ENCODE measurements around the gene IPO4. TPM values are rescaled to one million over a fixed set of nuclear protein-coding genes. Genes with fewer than 3 reads are reported as not detected.

The IPO4 gene, protein sequence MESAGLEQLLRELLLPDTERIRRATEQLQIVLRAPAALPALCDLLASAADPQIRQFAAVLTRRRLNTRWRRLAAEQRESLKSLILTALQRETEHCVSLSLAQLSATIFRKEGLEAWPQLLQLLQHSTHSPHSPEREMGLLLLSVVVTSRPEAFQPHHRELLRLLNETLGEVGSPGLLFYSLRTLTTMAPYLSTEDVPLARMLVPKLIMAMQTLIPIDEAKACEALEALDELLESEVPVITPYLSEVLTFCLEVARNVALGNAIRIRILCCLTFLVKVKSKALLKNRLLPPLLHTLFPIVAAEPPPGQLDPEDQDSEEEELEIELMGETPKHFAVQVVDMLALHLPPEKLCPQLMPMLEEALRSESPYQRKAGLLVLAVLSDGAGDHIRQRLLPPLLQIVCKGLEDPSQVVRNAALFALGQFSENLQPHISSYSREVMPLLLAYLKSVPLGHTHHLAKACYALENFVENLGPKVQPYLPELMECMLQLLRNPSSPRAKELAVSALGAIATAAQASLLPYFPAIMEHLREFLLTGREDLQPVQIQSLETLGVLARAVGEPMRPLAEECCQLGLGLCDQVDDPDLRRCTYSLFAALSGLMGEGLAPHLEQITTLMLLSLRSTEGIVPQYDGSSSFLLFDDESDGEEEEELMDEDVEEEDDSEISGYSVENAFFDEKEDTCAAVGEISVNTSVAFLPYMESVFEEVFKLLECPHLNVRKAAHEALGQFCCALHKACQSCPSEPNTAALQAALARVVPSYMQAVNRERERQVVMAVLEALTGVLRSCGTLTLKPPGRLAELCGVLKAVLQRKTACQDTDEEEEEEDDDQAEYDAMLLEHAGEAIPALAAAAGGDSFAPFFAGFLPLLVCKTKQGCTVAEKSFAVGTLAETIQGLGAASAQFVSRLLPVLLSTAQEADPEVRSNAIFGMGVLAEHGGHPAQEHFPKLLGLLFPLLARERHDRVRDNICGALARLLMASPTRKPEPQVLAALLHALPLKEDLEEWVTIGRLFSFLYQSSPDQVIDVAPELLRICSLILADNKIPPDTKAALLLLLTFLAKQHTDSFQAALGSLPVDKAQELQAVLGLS
- total RNA-seq (2016; rRNA removed; fragmentation: Illumina TruSeq; extraction: Trizol) (149 and 179 TPM in 2 replicates), polyA plus RNA-seq (2011; rRNA removed) (37.4 and 39.0 TPM in 2 replicates), polyA minus RNA-seq (2011; rRNA and poly(A)+ RNA removed; ENCODE audit: low replicate concordance) (52.8 and 135 TPM in 2 replicates), Bru-seq, nascent RNA (percentile 89 among the genes with signal in this experiment), BruChase-seq, experiment 1, labeled RNA remaining after a 6-hour chase (percentile 94 among the genes with signal in this experiment), BruChase-seq, experiment 2, labeled RNA remaining after a 2-hour chase (percentile 93 among the genes with signal in this experiment)
- 58.9 and 61.8 TPM in 2 replicates for total RNA-seq (2016; cell fraction: cytosol; rRNA removed; fragmentation: Illumina TruSeq; extraction: Trizol; ENCODE audit: low read depth)
- 119 and 190 TPM in 2 replicates for total RNA-seq (2016; cell fraction: insoluble cytoplasmic fraction; rRNA removed; fragmentation: Illumina TruSeq; extraction: Trizol)
- total RNA-seq (2016; cell fraction: membrane; rRNA removed; fragmentation: Illumina TruSeq; extraction: Trizol), result 54.8 and 63.8 TPM in 2 replicates
- total RNA-seq (2016; cell fraction: nucleus; rRNA removed; fragmentation: Illumina TruSeq; extraction: Trizol), result 147 and 162 TPM in 2 replicates
- 22.1 and 40.0 TPM in 2 replicates for polyA plus RNA-seq (2011; cell fraction: cytosol; rRNA removed)
- 186 and 239 TPM in 2 replicates for polyA plus RNA-seq (2011; cell fraction: nucleus; rRNA removed)
- 42.9 and 46.8 TPM in 2 replicates for polyA plus RNA-seq (2012)
- polyA plus RNA-seq (2016; cell fraction: cytosol; fragmentation: Illumina TruSeq; extraction: Trizol; ENCODE audit: low read depth), result 17.6 and 17.8 TPM in 2 replicates
- 88.5 and 118 TPM in 2 replicates for polyA plus RNA-seq (2016; cell fraction: insoluble cytoplasmic fraction; fragmentation: Illumina TruSeq; extraction: Trizol; ENCODE audit: low read depth)
- polyA plus RNA-seq (2016; cell fraction: membrane; fragmentation: Illumina TruSeq; extraction: Trizol; ENCODE audit: low read depth), result 32.2 and 38.2 TPM in 2 replicates
- 185 and 227 TPM in 2 replicates for polyA plus RNA-seq (2016; cell fraction: nucleus; fragmentation: Illumina TruSeq; extraction: Trizol; ENCODE audit: insufficient read depth, low read depth)
- 34.0 and 43.7 TPM in 2 replicates for polyA minus RNA-seq (2011; cell fraction: cytosol; rRNA and poly(A)+ RNA removed)
- 176 and 190 TPM in 2 replicates for polyA minus RNA-seq (2011; cell fraction: nucleus; rRNA and poly(A)+ RNA removed)
- long read RNA-seq, experiment 1, transcript IPO4-201 (30 exons, 3,646 nt), result major isoform, 33 of 42 reads
- long read RNA-seq, experiment 1, partial matches to known transcripts, result 5 of 42 reads
- long read RNA-seq, experiment 1, other reads (novel, unspliced or antisense), result 4 of 42 reads
- long read RNA-seq, experiment 2, transcript IPO4-201 (30 exons, 3,646 nt), result major isoform, 105 of 233 reads
- long read RNA-seq, experiment 2, partial matches to known transcripts, result 47 of 233 reads
- long read RNA-seq, experiment 2, other reads (novel, unspliced or antisense), result 80 of 233 reads

DNA sequence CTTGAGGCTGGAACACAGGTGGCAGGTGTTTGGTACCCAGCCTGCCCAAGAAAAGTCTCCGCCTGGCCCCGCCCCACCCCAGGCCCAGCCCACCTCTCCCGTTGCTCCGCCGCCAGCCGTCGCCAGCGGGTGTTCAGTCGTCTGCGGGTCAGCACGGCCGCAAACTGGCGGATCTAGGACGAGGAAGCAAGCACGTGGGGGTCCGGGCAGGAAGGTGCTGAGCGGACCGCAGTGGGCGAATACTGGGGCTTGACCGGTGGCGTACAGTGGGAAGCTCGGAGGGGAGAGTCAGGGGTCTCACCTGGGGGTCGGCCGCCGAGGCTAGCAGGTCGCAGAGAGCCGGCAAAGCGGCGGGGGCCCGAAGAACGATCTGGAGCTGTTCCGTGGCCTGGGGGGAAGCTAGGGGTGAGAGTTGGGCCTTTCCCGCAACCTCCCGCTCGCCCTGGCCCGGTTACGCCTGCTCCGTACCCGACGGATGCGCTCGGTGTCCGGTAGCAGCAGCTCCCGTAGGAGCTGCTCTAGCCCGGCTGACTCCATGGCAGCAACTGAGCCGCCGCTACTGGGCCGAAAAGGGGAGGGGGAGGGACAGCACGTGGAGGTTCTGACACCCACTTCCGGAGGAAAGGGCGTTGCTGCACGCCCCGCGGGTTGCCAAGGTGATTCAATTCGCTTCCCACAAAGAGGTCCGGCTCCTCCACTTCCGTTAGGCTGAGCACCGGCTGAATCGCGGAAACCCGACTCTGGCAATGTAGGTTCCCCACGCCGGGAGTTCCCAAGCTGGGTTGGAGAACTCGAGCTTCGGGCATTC lies at the start of gene IPO4:
IPO4 (minus strand) TSS at position 566 of the 808 bp plus-strand sequence; CDS start at position 537, 29 bp downstream.
- DNase-seq (ENCODE audit: low spot score) (peak; percentile 100), FAIRE-seq (peak; percentile 97), ATAC-seq (peak; percentile 88)
- Histone ChIP-seq H3K27ac (ENCODE audit: extremely low read length, insufficient read depth, low read length) (peak within 1 kb of the TSS; percentile 64), H3K36me3 (replicated peaks in 1 of 2; ENCODE audit: control insufficient read depth in 1 of 2, insufficient read depth in 2 of 2, low read length in 2 of 2) (peaks cover 60 to 70% of the 10 kb centered on the region in 2 experiments), H3K79me2 (ENCODE audit: insufficient read depth, low read length) (peaks cover 24% of the 10 kb centered on the region), H3K4me1 (ENCODE audit: insufficient read depth, low read length) (peaks cover 42% of the 10 kb centered on the region), H3K9ac (ENCODE audit: insufficient read depth, low read depth, low read length) (peak within 1 kb of the TSS; percentile 84), H3K4me2 (ENCODE audit: low read depth, low read length) (peak within 1 kb of the TSS; percentile 96), H4K20me1 (ENCODE audit: insufficient read depth, low read length) (no peaks in the 10 kb centered on the region), H3K4me3 (replicated peaks in 1 of 3; ENCODE audit: insufficient read depth in 1 of 3, low read depth in 2 of 3, low read length in 3 of 3) (peak within 1 kb of the TSS; percentile 70 to 92 (median 77)), H3K9me3 (ENCODE audit: low read length) (no peaks in the 10 kb centered on the region), H2AFZ (ENCODE audit: low read length) (no peak within 1 kb of the TSS), H3K27me3 (ENCODE audit: control insufficient read depth in 1 of 2, insufficient read depth in 2 of 2, low read length in 2 of 2) (no peaks in the 10 kb centered on the region)
- TSS peak; percentile 76 for BruUV-seq (replicated peaks)
- intact Hi-C loops (cut with micrococcal nuclease; ENCODE audit: unreplicated experiment), result loop anchor here (1.0 to 2.0 kb wide), 5 partner anchors 27 to 74 kb away; partner anchors contain the start of genes DCAF11, GMPR2, IRF9 and NEDD8
- POLR2A ChIA-PET, result interaction anchor here (0.6 to 6.4 kb wide), 40 partner anchors 10 to 1094 kb away, joined by 3 to 65 read pairs (median 6); partner anchors contain the start of genes ACIN1, C14orf119, CARMIL3 and CHMP4A
- in situ Hi-C loops (cut with HindIII; ENCODE audit: extremely low pct_ligation_motif_present, low pct_unique_long_range_greater_than_20kb), result no loop called here
- 1% methylated on average over 65 of the region's 65 CpGs for WGBS (ENCODE audit: low lambda C conversion rate)
- CTCF ChIA-PET (ENCODE audit: low intra/inter-chr PET ratio, low total read pairs), result no interaction called here
- TF ChIP-seq RFX3 (CRISPR knock-in tag; IDR thresholded peaks at IDR 0.05) (peak; percentile 99), HOXA9 (CRISPR knock-in tag; IDR thresholded peaks at IDR 0.05; ENCODE audit: borderline replicate concordance) (no peak), SP140L (CRISPR knock-in tag; IDR thresholded peaks at IDR 0.05; ENCODE audit: borderline replicate concordance) (peak; percentile 99; the same call in 1 of the 2 replicates), ZNF550 (CRISPR knock-in tag; IDR thresholded peaks at IDR 0.05; ENCODE audit: borderline replicate concordance) (peak; percentile 98), ZNF878 (CRISPR knock-in tag; IDR thresholded peaks at IDR 0.05) (no peak), MEIS1 (CRISPR knock-in tag; IDR thresholded peaks at IDR 0.05; ENCODE audit: borderline replicate concordance) (peak; percentile 94; the same call in 1 of the 2 replicates), ZFP1 (CRISPR knock-in tag; IDR thresholded peaks at IDR 0.05) (peak; percentile 98), BRCA1 (CRISPR knock-in tag; IDR thresholded peaks at IDR 0.05) (peak; percentile 96)
- TF ChIP-seq, protein P1, sequence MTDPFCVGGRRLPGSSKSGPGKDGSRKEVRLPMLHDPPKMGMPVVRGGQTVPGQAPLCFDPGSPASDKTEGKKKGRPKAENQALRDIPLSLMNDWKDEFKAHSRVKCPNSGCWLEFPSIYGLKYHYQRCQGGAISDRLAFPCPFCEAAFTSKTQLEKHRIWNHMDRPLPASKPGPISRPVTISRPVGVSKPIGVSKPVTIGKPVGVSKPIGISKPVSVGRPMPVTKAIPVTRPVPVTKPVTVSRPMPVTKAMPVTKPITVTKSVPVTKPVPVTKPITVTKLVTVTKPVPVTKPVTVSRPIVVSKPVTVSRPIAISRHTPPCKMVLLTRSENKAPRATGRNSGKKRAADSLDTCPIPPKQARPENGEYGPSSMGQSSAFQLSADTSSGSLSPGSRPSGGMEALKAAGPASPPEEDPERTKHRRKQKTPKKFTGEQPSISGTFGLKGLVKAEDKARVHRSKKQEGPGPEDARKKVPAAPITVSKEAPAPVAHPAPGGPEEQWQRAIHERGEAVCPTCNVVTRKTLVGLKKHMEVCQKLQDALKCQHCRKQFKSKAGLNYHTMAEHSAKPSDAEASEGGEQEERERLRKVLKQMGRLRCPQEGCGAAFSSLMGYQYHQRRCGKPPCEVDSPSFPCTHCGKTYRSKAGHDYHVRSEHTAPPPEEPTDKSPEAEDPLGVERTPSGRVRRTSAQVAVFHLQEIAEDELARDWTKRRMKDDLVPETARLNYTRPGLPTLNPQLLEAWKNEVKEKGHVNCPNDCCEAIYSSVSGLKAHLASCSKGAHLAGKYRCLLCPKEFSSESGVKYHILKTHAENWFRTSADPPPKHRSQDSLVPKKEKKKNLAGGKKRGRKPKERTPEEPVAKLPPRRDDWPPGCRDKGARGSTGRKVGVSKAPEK (CRISPR knock-in tag; IDR thresholded peaks at IDR 0.05; ENCODE audit: borderline replicate concordance), result no peak

All from HepG2 (cell line).